GM19397 (cell line): Measurements from ENCODE around the gene C5orf24.
"Not testable (repeated sequence)": the region's sequence is repeated elsewhere in the genome, so short reads cannot be mapped to it uniquely, and the experiment has no call there.

Experiments used
- ATAC-seq: cut with Tn5 transposase; IDR thresholded peaks from one replicate; pipeline ENCODE4 v1.9.1; 2021; ENCODE audit warnings: mild to moderate bottlenecking, moderate library complexity; ENCODE audit not compliant: unreplicated experiment

The C5orf24 gene

GRCh38 chr5:134856465-134856864, 10.7 kb downstream of the C5orf24 start:
- ATAC-seq = not testable (repeated sequence)

GRCh38 chr5:134857401-134857800, 11.6 kb downstream of the C5orf24 start:
- ATAC-seq = no peak

- ATAC-seq = no peak
These were observed 18.9 kb downstream of the C5orf24 start for GRCh38 chr5:134864707-134865106.

- ATAC-seq = no peak
These were observed 27.7 kb downstream of the C5orf24 start for GRCh38 chr5:134873494-134873893.

DNA sequence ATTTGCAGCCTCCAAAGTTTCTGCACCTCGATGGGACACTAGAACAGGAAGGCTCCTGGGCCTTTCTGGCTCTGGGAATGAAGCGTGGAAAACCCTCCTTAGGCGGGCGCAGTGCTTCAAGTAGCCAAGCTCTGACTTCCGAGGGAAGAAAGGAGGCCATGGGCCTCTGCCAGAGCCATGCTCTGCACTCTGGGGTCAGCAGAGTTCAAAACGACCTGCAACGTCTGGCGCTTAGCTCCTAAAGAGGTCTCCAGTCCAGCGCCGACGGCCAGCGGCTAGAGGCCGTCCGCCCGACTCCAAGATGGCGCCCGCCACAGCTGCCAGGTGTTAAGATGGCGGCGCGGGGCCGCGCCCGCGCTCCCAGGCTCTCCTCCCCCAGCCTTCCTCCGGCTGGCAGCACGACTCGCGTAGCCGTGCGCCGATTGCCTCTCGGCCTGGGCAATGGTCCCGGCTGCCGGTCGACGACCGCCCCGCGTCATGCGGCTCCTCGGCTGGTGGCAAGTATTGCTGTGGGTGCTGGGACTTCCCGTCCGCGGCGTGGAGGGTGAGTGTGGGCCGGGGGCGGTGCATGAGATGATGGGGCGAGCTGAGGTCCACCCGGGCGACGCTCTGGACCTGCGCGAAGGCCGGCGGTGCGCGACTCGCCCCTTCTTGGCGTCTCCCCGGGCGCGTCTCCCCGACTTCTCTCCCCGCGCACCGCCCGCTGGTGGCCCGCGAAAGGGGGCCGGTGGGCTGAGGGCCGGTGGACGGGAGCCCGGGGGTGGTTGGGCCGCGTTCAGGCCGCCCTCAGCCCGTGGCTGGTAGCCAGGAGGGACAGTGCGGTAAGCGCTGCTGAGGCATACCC, 28.4 kb downstream of the C5orf24 start, which contains the start of gene TXNDC15:
Gene TXNDC15, plus strand, starts transcription at position 385 of the 844 bp plus-strand sequence. Its CDS starts 57 bp downstream, at position 442.
- ATAC-seq = peak; percentile 81

DNA sequence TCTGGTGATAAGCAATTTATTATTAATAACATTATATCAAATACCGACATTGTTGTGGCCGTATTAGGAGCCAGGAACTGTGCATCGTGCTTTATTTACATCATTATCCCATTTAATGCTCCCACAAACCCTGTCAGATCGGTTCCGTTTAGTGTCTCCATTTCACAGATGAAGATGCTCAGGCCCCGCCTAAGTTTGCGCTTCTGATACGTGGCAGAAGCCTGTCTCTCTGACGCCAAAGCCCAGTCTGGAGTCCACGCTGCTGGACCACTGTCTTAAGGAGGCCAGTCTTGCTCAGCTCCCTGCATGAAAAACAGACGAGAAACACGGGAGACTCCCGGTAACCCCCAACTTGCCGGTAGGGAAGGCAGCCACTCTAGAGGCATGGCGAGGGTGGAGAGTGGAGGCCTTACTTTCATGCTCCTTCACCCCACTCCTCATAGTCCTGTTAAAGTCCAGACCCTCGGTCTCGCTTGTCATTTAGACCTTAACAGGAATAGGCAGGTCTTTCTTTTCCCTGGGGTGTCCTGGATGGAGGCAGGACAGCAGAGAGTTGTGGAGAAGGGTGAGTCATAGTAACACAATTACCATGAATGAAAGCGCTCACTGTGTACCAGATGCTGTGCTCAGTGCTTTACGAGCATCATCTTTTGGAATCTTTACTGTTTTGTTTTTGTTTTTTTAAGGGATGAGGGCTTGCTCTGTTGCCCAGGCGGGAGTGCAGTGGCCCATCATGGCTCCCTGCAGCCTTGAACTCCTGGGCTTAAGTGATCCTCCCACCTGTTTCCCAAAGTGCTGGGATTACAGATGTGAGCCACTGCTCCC, 29.3 kb downstream of the C5orf24 start:
- peak; percentile 37 for ATAC-seq

DNA sequence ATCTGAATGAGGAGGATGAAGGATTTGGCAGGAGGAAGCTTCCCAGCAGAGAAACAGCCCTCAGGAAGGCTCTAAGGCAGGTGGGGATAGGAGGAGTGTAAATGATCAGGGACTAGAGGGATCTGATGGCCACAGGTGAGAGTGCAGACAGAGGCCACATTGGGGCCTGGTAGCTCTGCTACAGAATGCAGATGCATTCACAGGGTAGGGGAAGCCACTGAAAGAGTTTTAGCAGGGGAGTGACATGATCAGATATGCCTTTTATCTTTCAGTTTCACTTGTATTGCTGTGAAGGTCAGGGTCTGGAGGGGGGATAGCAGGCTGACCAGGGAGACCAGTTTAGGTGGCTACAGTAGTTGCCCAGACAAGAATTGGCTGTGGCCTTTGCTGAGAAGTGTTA, 31.4 kb downstream of the C5orf24 start:
- ATAC-seq = no peak

- ATAC-seq = no peak
These were observed 32.6 kb downstream of the C5orf24 start for GRCh38 chr5:134878403-134878802.

- no peak for ATAC-seq
These were observed 33.7 kb downstream of the C5orf24 start for GRCh38 chr5:134879456-134879855.

GRCh38 chr5:134880937-134881336, 35.2 kb downstream of the C5orf24 start:
- ATAC-seq = not testable (repeated sequence)

DNA sequence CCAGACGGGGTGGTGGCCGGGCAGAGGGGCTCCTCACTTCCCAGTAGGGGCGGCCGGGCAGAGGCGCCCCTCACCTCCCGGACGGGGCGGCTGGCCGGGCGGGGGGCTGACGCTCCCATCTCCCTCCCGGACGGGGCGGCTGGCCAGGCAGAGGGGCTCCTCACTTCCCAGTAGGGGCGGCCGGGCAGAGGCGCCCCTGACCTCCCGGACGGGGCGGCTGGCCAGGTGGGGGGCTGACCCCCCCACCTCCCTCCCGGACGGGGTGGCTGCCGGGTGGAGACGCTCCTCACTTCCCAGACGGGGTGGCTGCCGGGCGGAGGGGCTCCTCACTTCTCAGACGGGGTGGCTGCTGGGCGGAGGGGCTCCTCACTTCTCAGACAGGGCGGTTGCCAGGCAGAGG, 35.9 kb downstream of the C5orf24 start:
- not testable (repeated sequence) for ATAC-seq

GRCh38 chr5:134887593-134888159, 41.9 kb downstream of the C5orf24 start:
- ATAC-seq = no peak

- ATAC-seq = no peak
These were observed 43.6 kb downstream of the C5orf24 start for GRCh38 chr5:134889335-134889734.

DNA sequence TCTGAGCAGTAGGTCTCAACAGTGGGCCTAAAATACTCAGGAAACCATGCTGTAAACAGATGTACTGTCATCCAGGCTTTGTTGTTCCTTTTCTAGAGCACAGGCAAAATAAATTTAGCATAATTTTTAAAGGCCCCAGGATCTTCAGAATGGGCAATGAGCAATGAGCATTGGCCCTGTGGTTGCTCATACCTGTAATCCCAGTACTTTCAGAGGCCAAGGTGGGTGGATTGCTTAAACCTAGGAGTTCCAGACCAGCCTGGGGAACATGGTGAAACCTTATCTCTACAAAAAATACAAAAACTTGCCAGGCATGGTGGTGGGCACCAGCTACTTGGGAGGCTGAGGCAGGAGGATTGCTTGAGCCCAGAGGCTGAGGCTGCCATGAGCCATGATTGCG, 45.7 kb downstream of the C5orf24 start:
- no peak for ATAC-seq

DNA sequence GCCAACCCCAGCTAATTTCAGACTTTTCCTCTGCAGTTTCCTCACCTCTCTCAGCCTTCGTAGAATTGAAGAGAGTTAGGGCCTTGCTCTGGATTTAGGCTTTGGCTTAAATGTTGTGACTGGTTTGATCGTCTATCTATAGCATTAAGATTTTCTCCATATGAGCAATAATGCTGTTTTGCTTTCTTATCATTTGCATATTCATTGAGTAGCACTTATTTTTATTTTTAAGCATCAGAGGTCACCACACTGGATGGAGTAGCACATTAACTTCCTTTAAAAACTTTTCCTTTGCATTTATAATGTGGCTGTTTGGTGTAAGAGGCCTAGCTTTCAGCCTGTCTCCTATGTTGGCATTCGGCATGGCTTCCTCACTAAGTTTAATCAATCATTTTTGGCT, 46.5 kb downstream of the C5orf24 start:
- ATAC-seq = no peak

DNA sequence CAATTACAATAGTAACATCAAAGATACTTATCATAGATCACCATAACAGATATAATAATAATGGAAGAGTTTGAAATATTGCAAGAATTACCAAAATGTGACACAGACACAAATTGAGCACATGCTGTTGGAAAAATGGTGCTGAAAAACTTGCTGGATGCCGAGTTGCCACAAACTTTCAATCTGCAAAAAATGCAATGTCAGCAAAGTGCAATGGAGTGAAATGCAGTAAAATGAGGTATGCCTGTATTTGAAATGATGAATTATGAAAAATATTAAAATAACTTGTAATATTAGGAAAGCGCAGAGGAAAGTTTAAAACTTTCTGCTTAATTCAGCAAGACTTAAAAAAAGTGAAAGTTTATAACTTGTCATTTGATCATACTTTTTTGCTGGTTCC, 47.2 kb downstream of the C5orf24 start:
- no peak for ATAC-seq

GRCh38 chr5:134893748-134894505, 48.2 kb downstream of the C5orf24 start:
- ATAC-seq = no peak

GRCh38 chr5:134902071-134902801, 56.5 kb downstream of the C5orf24 start:
- ATAC-seq = no peak

- ATAC-seq = peak; percentile 85
These were observed 59.0 kb downstream of the C5orf24 start, which contains the start of gene PCBD2 for GRCh38 chr5:134904610-134905245. Gene PCBD2, plus strand, starts transcription at chr5:134905131. Its CDS starts 9 bp downstream, at chr5:134905140.
